IPS-18c (cell line): Measurements from ENCODE around the gene SH3RF3.

Experiments used
- H3K4me3 ChIP-seq: 2 replicates; pipeline ENCODE4 v1.7.0; 2013; ENCODE audit warnings: low read depth, mild to moderate bottlenecking, low read length, moderate library complexity; ENCODE audit not compliant: insufficient read depth
- H3K9me3 ChIP-seq: one replicate; pipeline ENCODE4 v1.6.1; 2013; ENCODE audit warnings: mild to moderate bottlenecking, low read length, moderate library complexity; ENCODE audit not compliant: control insufficient read depth, insufficient read depth

Gene SH3RF3

GRCh38 chr2:109164311-109164710 is 35.3 kb downstream of the SH3RF3 start:
- H3K4me3 ChIP-seq, result no peak overlapping the region

GRCh38 chr2:109164739-109165221 is 35.8 kb downstream of the SH3RF3 start:
- Histone ChIP-seq H3K9me3 (no peaks in the 10 kb centered on the region), H3K4me3 (no peak overlapping the region)

More at GRCh38 chr2:109164311-109164710, 35.3 kb downstream of the SH3RF3 start:
- no peaks in the 10 kb centered on the region for H3K9me3 ChIP-seq

GRCh38 chr2:109166811-109167210 is 37.8 kb downstream of the SH3RF3 start:
- no peaks in the 10 kb centered on the region for H3K9me3 ChIP-seq
- no peak overlapping the region for H3K4me3 ChIP-seq

GRCh38 chr2:109168086-109168485 is 39.1 kb downstream of the SH3RF3 start:
- Histone ChIP-seq H3K9me3 (no peaks in the 10 kb centered on the region), H3K4me3 (no peak overlapping the region)

- Histone ChIP-seq H3K9me3 (no peaks in the 10 kb centered on the region), H3K4me3 (no peak overlapping the region)
These were observed 39.7 kb downstream of the SH3RF3 start for GRCh38 chr2:109168716-109169115.

DNA sequence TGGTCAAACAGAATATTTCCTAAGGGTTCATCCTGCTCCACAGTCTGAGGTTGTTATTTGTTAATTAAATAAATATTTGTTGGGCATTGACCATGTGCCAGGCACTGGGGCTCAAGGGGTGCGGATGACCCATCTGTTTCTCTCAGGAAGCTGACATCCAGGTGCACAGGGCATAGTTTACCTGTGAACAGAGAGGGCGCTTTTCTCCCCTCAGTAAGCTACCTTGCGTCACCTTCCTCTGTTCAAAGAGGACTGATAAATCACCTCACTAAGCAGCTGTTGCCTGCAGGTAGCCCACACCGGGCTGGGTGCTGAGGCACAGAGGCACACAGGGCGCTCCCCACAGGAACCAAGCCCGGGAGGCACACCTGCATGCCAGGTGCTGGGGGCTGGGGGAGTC is 41.6 kb downstream of the SH3RF3 start:
- Histone ChIP-seq H3K4me3 (no peak overlapping the region), H3K9me3 (no peaks in the 10 kb centered on the region)

GRCh38 chr2:109171444-109172334 is 42.7 kb downstream of the SH3RF3 start:
- Histone ChIP-seq H3K9me3 (no peaks in the 10 kb centered on the region), H3K4me3 (no peak overlapping the region)

- no peaks in the 10 kb centered on the region for H3K9me3 ChIP-seq
- H3K4me3 ChIP-seq, result no peak overlapping the region
These were observed 43.6 kb downstream of the SH3RF3 start for GRCh38 chr2:109172556-109173105.

- no peak overlapping the region for H3K4me3 ChIP-seq
- H3K9me3 ChIP-seq, result no peaks in the 10 kb centered on the region
These were observed 44.5 kb downstream of the SH3RF3 start for GRCh38 chr2:109173311-109174171.

GRCh38 chr2:109174214-109174613 is 45.2 kb downstream of the SH3RF3 start:
- Histone ChIP-seq H3K9me3 (no peaks in the 10 kb centered on the region), H3K4me3 (no peak overlapping the region)

GRCh38 chr2:109174626-109175349 is 45.8 kb downstream of the SH3RF3 start:
- Histone ChIP-seq H3K9me3 (no peaks in the 10 kb centered on the region), H3K4me3 (no peak overlapping the region)

DNA sequence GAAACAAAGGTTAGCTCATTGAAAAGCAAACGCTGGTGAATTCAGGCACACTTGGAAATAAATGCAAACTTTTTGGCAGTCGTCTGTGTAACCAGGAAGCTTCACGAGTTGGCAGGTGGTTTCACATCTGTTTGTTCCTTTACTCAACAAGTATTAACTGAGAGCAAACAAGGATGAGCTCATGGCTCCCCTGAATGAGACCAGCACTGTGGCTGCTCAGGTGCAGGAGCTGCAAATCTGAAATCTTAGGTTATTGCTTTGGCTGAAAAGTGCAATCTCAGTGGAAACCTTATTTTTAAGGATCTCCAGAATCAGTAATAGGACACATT is 46.3 kb downstream of the SH3RF3 start:
- Histone ChIP-seq H3K9me3 (no peaks in the 10 kb centered on the region), H3K4me3 (no peak overlapping the region)

DNA sequence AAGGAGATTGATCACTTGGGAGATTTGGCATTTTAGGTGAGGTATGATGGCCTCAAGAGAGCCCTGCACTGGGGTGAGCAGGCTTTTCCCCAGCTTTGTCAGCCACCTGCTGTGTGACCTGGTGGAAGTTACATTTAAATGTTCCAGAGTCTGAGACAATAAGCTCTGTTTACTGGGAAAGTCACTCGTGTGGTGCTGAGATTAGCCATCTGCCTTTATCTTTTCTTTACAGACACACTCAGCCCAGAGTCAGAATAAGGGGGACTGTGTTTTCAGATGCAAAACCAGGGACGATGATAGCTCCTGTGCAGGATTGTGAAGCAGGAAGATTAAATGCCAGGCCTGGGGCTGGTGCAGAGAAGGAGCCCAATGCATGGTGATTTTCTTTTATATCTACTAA is 47.9 kb downstream of the SH3RF3 start:
- Histone ChIP-seq H3K9me3 (peaks cover 4% of the 10 kb centered on the region), H3K4me3 (no peak overlapping the region)

DNA sequence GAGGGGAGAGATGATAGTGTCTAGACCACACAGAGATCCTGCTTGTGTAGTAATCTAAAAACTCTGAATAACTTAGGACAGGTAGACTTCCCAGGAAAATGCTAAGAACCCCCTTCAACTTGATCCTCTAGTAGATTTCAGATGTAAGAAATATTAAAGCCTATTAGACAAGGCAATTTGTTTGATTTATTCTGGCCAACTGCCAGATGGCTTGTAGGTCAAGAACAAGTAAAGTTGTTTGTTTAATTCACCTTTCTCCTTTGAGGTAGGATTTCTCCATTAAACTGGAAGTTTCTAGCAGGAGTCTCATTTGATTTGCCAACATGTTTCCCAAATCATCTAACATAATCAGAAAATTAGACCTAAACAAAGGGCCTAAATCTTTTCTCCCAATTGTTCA is 48.6 kb downstream of the SH3RF3 start:
- Histone ChIP-seq H3K4me3 (no peak overlapping the region), H3K9me3 (peaks cover 4% of the 10 kb centered on the region)

DNA sequence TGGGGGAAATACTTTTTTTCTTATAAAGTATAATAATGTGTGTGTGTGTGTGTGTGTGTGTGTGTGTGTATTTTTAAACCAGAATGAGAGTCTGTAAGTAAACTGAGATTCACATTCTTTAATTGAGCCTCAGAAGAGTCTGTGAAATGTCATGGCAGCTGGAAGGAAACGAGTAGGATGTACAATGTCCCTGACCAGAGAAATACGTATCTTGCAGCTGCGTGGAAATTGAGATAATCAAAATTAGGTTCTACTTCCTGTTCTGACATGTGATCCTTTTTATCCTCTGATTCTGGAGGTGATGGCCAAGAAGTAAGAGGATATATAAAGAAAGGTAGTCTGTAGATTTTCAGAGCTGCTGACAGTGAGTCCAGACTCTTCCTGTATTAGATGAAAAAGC is 50.0 kb downstream of the SH3RF3 start:
- H3K4me3 ChIP-seq, result no peak overlapping the region
- H3K9me3 ChIP-seq, result peaks cover 4% of the 10 kb centered on the region

- Histone ChIP-seq H3K9me3 (peaks cover 4% of the 10 kb centered on the region), H3K4me3 (no peak overlapping the region)
These were observed 51.8 kb downstream of the SH3RF3 start for GRCh38 chr2:109180786-109181185.

DNA sequence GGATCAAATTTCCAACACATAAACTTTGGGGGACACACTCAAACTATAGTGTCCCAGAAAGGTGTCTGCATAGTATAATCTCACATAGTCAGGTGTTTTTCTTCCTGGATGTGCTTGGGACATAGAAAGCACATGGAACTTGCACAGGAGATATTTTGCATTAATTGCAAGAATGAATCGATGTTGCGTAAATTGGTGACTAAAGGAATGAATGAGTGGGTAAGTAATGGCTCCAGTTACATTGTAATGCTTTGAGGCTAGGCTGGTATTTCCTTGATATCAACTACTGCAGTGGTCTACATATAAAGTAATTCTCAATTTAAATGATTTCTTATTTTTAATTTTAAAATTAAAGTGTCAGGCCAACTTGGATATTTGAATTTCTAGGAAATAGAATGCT is 53.4 kb downstream of the SH3RF3 start:
- Histone ChIP-seq H3K4me3 (no peak overlapping the region), H3K9me3 (peaks cover 4% of the 10 kb centered on the region)
